Activated naive CD4-positive, alpha-beta T cell treated with anti-CD3 and anti-CD28 coated beads, Interleukin-2, amount 50 U/mL, for 72 hours (primary cell): ENCODE results near the gene PRB2. TPM values are rescaled to one million over a fixed set of nuclear protein-coding genes. Genes with fewer than 3 reads are reported as not detected.

Experiments used
- total RNA-seq, 2 donors: library from RNA; stranded (reverse); gene quantifications; one replicate each; pipeline ENCODE4 v1.2.3, GENCODE V29; 2022

The PRB2 gene
- total RNA-seq, 2 donors from 2014 or later: not detected

Other genes starting within 250 kb of the PRB2 start
- 1 to 10 TPM; 5.4 to 7.0 TPM for gene SMIM10L1, start 224.4 kb downstream of the PRB2 start, total RNA-seq
- gene TAS2R42, start 208.6 kb downstream of the PRB2 start, total RNA-seq: not detected
- not detected for gene PRB3, start 125.9 kb downstream of the PRB2 start, total RNA-seq
- gene PRB4, start 85.1 kb downstream of the PRB2 start, total RNA-seq: not detected